Measurements from ENCODE around the gene PNMA6A.

DNA sequence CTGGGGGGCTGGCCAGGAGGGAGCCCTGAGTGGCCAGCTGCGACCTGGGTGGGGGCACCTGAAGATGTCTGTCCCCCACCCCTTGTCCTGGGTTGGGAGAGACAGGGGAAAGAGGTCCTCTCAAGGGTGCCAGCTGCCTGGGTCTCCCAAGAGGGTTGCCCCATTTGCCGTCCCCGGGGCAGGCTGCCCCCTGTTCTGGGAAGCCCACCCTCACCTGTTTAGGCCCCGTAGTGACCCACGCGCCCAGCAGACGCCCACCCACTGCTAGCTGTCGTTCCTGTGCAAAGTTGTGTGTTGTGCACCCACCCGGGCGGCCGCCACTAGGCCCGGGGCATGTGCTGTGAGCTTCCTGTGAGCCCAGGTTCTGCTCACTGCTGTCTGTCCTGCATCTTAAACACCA, 41.5 kb upstream of the PNMA6A start:
- TF ChIP-seq, protein P1, sequence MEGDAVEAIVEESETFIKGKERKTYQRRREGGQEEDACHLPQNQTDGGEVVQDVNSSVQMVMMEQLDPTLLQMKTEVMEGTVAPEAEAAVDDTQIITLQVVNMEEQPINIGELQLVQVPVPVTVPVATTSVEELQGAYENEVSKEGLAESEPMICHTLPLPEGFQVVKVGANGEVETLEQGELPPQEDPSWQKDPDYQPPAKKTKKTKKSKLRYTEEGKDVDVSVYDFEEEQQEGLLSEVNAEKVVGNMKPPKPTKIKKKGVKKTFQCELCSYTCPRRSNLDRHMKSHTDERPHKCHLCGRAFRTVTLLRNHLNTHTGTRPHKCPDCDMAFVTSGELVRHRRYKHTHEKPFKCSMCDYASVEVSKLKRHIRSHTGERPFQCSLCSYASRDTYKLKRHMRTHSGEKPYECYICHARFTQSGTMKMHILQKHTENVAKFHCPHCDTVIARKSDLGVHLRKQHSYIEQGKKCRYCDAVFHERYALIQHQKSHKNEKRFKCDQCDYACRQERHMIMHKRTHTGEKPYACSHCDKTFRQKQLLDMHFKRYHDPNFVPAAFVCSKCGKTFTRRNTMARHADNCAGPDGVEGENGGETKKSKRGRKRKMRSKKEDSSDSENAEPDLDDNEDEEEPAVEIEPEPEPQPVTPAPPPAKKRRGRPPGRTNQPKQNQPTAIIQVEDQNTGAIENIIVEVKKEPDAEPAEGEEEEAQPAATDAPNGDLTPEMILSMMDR (IDR thresholded peaks at IDR 0.05) = no peak
- TF ChIP-seq POLR2A (IDR thresholded peaks at IDR 0.05) = no peak

Measured in uterus (tissue), 2 donors.